ENCODE data around the gene ARID1B.

The ARID1B gene

DNA sequence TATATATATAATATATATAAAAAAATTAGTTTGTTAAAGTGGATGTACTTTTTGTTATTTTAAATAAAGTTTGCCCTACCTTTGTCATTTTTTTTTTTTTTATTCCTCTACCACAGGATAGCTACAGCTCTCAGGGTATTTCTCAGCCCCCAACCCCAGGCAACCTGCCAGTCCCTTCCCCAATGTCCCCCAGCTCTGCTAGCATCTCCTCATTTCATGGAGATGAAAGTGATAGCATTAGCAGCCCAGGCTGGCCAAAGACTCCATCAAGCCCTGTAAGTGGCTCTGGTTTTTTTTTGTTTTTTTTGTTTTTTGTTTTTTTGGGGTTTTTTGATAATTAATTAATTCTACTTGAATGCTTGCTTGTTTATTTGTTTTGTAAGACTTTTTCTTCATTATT, 397.6 kb downstream of the ARID1B start:
- no peak overlapping the region for H3K4me3 ChIP-seq (ENCODE audit: low read depth, low read length)
- H3K4me2 ChIP-seq (ENCODE audit: low read length) = no peak overlapping the region
- no peaks in the 10 kb centered on the region for H3K27me3 ChIP-seq (ENCODE audit: control insufficient read depth, insufficient read depth, low read length)
- H3K27ac ChIP-seq = no peak overlapping the region
- no peak overlapping the region for H2AFZ ChIP-seq
- no peaks in the 10 kb centered on the region for H3K36me3 ChIP-seq (ENCODE audit: control insufficient read depth, insufficient read depth, low read length)
- H3K9ac ChIP-seq = no peak overlapping the region
- TF ChIP-seq, protein P1, sequence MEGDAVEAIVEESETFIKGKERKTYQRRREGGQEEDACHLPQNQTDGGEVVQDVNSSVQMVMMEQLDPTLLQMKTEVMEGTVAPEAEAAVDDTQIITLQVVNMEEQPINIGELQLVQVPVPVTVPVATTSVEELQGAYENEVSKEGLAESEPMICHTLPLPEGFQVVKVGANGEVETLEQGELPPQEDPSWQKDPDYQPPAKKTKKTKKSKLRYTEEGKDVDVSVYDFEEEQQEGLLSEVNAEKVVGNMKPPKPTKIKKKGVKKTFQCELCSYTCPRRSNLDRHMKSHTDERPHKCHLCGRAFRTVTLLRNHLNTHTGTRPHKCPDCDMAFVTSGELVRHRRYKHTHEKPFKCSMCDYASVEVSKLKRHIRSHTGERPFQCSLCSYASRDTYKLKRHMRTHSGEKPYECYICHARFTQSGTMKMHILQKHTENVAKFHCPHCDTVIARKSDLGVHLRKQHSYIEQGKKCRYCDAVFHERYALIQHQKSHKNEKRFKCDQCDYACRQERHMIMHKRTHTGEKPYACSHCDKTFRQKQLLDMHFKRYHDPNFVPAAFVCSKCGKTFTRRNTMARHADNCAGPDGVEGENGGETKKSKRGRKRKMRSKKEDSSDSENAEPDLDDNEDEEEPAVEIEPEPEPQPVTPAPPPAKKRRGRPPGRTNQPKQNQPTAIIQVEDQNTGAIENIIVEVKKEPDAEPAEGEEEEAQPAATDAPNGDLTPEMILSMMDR (IDR thresholded peaks at IDR 0.05) = no peak
- H3K9me3 ChIP-seq (ENCODE audit: control insufficient read depth, low read length) = no peaks in the 10 kb centered on the region
- no peaks in the 10 kb centered on the region for H3K4me1 ChIP-seq
- H3K79me2 ChIP-seq = peaks cover 5% of the 10 kb centered on the region

DNA sequence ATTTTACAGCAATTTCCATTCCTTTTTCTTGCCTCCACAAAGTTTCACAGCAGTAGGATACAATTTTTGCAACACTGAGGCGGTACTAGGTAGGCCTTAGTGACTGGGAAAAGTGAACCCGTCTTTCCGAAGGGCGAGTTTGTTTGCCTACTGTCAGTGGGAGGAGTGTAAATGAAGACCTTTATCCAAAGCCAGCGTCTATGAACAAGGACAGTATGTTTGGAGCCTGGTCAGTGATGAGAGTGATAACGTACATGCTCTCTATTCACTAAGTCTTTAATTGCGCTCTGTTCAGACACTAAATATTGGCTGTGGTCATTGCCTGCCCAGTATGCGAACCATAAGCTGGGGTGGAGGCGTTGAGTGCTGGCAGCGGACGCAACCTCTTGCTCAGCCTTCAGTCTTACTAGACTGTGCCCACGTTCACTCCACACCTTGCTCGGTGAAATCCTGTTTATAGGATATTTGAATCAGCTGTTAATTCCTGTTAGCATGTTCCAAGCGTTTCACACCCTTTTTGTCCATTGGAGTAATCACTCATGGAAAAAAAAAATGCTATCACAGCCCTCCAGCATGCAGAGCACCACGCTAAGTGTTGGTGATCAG, 400.7 kb downstream of the ARID1B start:
- no peaks in the 10 kb centered on the region for H3K36me3 ChIP-seq (ENCODE audit: control insufficient read depth, insufficient read depth, low read length)
- H3K79me2 ChIP-seq = no peaks in the 10 kb centered on the region
- H3K27ac ChIP-seq = no peak overlapping the region
- H3K4me2 ChIP-seq (ENCODE audit: low read length) = no peak overlapping the region
- H3K4me3 ChIP-seq (ENCODE audit: low read depth, low read length) = no peak overlapping the region
- H3K4me1 ChIP-seq = no peaks in the 10 kb centered on the region
- H2AFZ ChIP-seq = no peak overlapping the region
- TF ChIP-seq, protein P1 (IDR thresholded peaks at IDR 0.05) = no peak
- no peaks in the 10 kb centered on the region for H3K9me3 ChIP-seq (ENCODE audit: control insufficient read depth, low read length)
- no peaks in the 10 kb centered on the region for H3K27me3 ChIP-seq (ENCODE audit: control insufficient read depth, insufficient read depth, low read length)
- no peak overlapping the region for H3K9ac ChIP-seq

DNA sequence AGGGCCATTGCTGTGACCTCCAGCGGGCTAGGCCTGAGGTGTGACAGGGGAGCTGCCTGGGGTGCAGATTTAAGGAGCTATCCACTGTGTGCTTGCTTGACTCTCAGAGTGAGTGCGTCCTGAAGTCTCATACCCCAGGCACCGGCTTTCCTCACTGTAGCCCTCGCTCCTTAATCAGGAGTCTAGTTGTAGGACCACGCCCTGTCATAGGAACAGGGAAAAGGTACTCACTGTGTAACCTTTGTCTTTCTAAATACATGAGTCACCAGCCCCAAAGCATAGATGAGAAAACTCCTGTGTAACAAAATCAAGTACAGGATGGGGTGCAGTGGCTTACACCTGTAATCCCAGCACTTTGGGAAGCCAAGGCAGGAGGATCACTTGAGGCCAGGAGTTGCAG, 404.5 kb downstream of the ARID1B start:
- no peak overlapping the region for H3K4me3 ChIP-seq (ENCODE audit: low read depth, low read length)
- no peak overlapping the region for H3K9ac ChIP-seq
- no peak overlapping the region for H2AFZ ChIP-seq
- H3K4me1 ChIP-seq = no peaks in the 10 kb centered on the region
- H3K27ac ChIP-seq = no peak overlapping the region
- no peaks in the 10 kb centered on the region for H3K36me3 ChIP-seq (ENCODE audit: control insufficient read depth, insufficient read depth, low read length)
- H3K27me3 ChIP-seq (ENCODE audit: control insufficient read depth, insufficient read depth, low read length) = no peaks in the 10 kb centered on the region
- no peaks in the 10 kb centered on the region for H3K9me3 ChIP-seq (ENCODE audit: control insufficient read depth, low read length)
- no peak overlapping the region for H3K4me2 ChIP-seq (ENCODE audit: low read length)
- TF ChIP-seq, protein P1 (IDR thresholded peaks at IDR 0.05) = no peak
- no peaks in the 10 kb centered on the region for H3K79me2 ChIP-seq

DNA sequence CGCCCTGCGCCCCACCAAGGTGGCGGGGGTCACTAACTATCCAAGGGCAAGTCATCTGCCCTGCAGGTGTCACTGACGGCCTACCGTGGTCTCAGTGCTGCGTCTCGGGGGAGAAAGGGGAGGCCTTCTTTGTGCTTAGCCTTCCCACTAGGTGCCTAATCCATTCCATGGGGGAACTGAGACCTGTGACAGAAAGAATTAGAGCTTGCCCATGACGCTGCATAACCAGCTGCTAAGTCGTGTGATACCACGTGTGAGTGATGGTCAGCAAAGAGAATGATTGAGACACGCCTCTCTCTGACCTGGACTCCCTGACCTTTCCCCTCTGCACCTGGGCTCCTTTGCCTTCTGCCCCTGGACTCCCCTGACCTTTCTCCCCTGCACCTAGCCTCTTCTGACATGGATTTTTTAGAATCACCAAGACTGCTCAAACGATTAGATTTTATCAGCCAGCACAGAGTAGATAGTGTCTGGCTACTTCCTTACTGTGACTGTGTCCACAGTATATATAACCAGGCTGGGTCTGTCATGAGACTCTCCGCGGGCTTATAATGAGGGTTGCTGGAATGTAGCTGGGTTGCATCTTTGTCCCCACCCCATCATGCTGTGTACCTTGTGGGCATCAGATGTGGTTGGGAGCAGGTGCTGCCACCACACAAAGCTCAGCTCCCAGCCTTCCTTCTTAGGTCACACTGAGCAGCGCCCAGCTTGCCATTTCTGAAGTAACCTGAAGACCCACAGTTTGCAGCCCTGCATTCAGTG, 405.5 kb downstream of the ARID1B start:
- H3K9ac ChIP-seq = no peak overlapping the region

More for the DNA sequence above, 405.5 kb downstream of the ARID1B start:
- H3K4me3 ChIP-seq (ENCODE audit: low read depth, low read length) = no peak overlapping the region
- no peak overlapping the region for H2AFZ ChIP-seq
- H3K4me1 ChIP-seq = peaks cover 8% of the 10 kb centered on the region
- H3K27me3 ChIP-seq (ENCODE audit: control insufficient read depth, insufficient read depth, low read length) = no peaks in the 10 kb centered on the region
- H3K9me3 ChIP-seq (ENCODE audit: control insufficient read depth, low read length) = no peaks in the 10 kb centered on the region
- TF ChIP-seq, protein P1 (IDR thresholded peaks at IDR 0.05) = no peak
- H3K79me2 ChIP-seq = no peaks in the 10 kb centered on the region
- H3K27ac ChIP-seq = no peak overlapping the region
- no peaks in the 10 kb centered on the region for H3K36me3 ChIP-seq (ENCODE audit: control insufficient read depth, insufficient read depth, low read length)
- no peak overlapping the region for H3K4me2 ChIP-seq (ENCODE audit: low read length)
